DMS153 treated with DMSO at 0.1 percent for 48 hours (cell line): Measurements from ENCODE around the gene MTREX.

Source experiments
- DNase-seq: peaks from one replicate; lab custom pipeline; 2025; ENCODE audit not compliant: unreplicated experiment; lab: John Stamatoyannopoulos, UW

MTREX gene

DNA sequence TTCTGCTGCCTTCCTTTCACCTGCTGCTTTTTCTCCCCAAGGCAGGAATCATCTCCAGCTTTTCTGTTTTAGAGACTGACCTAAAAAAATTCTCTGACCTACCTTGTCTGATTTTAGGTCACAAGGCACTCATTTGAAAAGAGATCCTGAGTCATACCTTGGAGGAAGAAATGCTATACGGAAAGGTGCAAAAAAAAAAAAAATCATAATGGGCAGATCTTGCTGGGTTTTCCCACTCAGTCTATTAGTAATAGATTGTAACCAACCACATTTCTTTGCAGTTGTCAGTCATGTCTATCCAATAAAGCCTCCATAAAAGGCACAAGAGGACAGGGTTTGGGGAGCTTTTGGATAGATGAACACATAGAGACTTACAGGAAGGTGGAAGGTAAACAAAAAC lies 70.0 kb downstream of the MTREX start:
- no peak for DNase-seq

DNA sequence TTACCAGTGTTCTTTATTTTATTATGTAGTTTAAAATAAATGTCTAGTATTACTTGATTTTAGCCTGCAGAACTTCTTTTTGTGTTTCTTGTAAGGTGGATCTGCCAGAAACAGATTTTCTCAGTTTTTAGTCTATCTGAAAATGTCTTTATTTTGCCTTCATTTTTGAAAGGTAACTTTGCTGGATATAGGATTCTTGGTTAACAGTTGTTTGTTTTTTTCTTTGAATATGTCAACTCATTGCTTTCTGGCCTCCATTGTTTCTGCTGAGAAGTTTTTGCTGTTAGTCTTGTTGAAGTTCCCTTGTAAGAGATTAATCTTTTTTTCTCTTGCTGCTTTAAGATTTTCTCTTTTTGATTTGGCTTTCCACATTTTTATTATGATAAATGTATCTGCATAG lies 75.5 kb downstream of the MTREX start:
- DNase-seq, result no peak

DNA sequence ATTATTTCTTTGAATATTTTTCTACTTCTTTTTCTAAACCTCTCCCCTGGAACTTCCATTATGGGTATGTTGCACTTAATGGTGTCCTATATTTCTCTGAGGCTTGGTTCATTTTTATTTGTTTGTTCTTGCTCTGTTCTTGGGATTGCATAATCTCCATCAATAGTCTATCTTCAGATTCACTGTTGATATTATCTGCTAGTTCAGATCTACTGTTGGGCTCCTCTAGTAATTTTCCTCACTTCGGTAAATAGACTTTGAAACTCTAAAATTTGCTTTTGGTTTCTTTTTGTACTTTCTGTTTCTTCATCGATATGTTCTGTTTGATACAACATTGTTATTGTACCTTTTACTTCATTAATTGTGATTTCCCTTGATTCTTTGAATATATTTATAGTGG lies 76.3 kb downstream of the MTREX start:
- no peak for DNase-seq

DNA sequence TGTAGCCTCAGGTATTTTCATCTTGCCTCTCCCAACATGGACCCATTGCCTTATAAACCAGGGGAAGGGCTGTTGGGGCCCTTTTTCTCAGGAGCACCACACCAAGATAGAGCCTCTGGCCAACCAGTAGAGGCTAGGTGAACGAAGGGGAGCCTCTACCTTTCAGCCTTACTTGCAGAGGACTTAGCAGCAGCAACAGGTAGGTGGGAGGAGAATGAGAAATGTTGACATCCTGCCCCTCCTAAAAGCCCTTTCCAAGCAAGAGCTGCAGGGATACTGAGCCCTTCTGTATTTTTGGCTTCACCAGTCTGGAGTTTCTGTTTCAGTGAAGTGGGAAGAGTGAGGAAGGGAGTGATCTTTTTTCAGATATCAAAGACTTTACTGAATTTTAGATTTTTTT lies 77.4 kb downstream of the MTREX start:
- DNase-seq, result no peak

DNA sequence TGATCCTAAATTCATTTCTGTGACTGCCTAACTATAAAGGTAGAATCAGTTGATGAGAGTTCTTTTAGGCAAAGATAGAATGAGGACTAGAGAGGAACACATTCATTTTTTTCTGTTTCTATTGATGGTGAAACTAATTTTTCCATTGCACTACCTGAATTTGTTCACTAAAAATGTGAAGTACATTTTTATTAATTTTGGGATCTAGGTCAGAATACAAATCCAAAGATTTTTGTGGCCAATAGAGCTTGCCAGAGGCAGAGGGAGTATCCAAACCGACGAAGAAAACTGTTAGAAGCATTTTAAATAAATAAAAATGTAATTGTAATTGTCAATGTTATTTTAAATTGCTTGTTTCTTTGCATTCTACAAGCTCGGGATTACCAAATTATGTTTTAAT lies 78.1 kb downstream of the MTREX start:
- no peak for DNase-seq

DNA sequence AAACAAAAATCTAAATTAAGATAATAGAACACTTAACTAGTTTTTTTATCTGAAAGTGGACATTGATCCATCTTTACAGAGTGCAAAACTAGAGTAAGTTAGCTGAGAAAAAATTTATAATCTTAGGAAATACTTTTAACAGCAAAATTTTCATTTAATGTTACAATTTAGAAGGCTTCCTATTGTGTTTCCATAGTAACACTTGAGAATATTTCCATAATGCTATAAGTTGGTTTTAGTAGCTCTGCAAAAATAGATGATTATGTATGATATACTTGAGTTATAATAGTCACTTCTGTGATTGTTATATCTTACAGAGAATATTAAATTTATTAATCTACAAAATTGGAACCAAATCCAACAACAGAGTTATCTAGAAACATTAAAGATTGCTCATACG lies 78.6 kb downstream of the MTREX start:
- DNase-seq, result no peak

DNA sequence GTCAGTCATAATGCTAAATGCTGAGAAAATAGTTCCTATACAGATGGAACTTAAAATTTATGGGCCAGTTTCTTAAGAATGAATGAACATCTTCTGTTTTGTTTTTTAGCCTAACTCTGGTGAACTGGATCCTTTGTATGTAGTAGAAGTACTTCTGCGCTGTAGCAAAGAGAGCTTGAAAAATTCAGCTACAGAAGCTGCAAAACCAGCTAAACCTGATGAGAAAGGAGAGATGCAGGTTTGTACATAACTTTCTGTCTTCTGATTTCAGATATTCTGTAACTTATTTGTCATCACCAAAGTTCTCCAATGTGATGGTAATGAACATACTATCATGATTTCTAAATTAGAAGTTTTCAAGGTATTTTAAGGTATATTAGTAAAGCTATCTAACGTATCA lies 80.1 kb downstream of the MTREX start:
- no peak for DNase-seq

DNA sequence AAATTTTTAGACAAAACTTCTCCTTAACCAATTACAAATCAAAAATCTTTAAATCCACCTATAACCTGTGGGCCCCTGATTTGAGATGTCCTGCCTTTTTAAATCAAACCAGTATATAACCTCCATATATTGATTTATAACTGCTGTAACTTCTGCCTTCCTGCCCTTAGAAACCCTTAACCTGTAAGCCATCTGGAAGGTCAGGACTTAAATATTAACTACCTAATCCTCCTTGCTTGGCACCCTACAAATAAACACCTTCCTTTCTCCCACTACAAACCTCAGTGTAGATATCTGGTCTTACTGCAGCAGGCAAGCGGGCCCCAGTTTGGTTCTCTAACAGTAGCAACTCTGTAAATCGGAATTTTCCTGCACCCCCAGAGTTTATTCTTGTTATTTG lies 83.9 kb downstream of the MTREX start:
- DNase-seq, result no peak

DNA sequence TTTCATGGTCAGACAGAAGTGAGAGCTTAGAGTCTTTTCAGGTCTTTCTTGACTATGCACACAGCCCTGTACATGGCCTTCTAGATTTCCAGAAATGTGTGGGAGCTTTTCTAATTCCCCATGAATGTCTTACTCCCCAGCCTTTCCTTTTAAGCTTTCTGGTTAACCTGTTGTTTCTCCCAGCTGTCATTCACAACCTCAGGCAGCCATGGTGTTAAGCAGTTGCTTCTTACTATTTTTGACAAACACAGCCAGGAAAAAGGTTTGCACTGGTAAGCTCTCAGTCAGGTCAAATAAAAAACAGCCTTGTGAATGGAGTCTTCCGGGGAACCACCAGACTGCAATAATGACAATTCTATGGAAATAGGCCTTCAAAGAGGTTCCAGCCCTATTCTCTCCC lies 84.9 kb downstream of the MTREX start:
- DNase-seq, result no peak

DNA sequence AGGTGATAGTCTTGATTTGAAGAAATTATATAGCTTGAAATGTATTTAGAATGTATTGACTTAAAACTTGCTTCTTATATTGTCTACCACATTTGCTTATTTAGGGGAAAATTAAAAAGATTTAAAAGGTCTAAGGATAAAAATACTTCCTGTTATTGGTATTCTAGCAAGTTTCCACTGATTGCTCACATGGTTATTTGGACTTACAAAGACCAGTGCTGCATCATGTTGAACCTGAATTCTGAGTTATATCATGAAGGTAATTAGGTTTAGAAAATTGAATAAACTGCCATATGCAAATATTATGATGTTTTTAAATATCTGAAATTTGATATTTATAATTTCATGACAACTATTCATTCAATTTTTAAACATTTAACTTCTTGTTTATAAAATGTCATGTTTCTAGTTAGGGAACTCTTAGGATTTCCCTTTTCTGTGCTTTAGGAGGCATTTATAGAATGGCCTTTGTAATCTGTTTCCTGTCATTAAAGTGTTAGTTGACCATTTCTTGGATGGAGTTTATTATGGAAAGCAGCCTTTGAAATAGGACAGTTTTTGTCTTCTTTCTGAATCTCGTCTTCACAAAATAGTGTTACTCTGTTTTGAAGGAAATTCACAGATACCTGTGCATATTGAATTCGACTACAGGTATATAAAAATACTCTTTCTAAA lies 85.8 kb downstream of the MTREX start:
- DNase-seq, result no peak

DNA sequence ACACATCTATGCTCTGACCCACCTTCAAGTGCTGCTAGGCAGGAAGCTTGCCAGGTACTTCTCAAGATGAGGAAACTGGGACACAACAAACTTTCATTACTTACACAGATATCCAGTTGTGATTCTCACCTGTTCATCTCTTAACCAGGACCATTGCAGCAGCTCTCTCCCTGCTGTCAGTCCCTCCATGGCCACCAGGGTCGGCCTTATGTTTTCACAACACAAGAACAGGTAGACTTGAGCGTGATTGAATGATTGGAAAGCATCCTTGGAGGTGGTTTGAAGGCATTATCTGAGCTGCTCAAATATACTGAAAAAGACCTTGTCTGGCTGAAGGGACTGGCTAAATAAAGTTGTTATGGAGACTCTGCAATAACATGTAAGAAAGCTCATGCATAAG lies 94.4 kb downstream of the MTREX start:
- DNase-seq, result no peak

DNA sequence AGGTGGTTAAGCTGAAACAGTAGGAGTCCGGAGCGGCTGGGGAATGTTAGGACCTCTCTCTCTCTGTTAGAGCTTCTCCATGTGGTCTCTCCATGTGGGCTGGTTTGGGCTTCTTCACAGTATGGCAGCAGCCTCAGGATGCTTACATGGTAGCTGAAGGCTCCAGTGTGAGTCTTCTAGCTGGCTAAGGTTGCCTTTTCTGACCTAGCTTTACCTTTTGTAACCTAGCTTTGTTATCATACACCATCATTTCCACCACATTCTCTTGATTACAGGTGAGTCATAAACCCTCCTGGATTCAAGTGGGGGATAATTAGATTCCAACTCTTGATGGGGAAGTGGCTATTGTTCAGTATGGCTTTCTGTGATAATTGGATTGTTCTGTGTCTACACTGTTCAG lies 98.5 kb downstream of the MTREX start:
- peak; percentile 26 for DNase-seq

DNA sequence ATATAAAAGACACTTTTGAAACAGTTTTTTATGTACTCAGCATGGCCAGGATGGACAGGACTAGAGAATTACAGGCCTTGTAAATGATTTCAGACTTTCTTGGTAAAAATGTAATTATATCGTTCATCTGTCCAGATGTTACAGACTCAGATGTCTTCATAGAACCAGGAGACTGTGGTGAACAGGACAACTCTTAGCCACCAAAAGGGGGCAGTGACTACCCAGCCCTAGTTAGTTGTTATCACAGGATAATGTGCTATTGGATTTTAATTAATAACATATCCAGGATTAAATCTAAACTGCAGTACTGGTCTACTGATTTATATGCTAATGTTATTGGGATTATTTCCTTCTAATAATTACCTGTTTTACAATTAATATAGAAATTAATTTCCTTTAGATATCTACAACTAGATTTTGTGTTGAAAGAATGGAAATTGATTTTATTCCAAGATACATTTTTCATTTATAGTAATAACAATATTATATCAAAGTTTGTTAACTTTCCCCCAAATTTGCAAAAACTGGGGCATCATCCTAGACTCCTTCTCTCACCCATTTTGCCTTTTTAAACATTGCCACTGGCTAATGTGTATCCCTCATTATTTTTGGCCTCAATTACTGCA lies 99.4 kb downstream of the MTREX start:
- peak; percentile 4 for DNase-seq

DNA sequence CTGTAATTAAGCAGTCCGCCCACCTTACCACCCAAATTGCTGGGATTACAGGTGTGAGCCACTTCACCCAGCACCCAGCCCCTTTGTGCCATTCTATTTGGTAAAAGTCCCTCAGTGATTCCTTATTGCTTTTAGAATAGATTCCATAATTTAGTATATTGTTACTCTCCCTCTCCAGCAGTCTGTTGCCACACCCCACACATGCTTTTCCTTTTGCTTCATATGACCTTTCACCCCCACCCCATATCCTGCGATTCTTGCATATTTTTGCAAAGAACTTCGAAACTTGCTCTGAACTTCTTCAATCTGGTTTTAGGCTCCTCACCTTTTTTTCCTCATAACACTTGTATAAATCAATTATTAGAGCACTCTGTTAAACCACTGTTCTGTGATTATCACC lies 100.2 kb downstream of the MTREX start:
- no peak for DNase-seq

DNA sequence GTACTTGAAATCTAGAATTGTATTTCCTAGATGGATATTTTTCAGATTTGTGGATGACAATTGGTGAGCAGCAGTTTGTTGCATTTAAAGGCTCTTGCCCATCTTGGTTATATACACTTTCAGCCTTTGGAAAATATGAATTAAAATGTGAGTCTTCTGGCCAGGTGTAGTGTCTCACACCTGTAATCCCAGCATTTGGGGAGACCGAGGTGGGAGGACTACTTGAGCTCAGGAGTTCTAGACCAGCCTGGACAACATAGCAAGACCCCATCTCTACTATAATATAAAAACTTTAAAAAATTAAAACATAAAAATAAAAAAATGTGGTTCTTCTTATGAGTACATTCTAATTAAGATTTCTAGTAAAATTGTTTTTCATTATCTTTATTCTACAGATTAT lies 102.0 kb downstream of the MTREX start:
- DNase-seq, result no peak

DNA sequence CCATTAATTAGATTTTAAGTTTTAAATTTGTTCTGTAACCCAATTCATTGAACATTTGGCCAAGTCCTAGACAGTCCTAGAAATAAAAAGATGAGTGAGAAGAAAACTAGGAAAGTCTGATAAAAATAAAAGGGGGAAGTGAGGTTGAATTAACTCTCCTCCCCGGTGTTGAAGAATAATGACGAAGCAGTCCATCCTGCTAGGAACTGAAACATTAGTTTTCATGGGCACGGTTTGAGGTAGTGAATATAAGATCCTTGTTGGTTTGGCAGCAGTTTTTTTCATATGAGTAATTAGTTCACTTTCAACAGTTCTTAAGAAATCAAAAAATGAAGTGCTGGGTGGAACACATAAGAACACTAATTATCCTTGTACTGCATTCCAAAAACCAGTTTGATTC lies 103.1 kb downstream of the MTREX start:
- DNase-seq, result no peak

DNA sequence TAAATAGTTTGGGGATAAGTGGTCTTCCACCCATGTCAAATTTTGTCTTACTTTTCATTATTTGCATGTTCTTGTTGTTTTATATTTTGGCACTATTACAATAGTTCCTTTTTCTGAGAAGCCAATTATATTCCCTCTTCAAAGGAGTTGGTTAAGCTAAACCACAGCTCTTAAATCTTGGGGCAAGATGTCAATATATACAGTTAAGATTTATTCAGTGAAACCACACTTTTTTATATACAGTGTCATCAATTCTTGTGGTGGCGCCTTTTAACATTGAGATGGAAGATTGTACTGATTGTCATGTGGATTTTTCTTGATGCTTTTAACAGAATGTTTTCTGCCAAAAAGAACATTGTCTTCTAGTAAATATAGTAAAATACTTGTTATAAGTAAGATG lies 104.1 kb downstream of the MTREX start:
- DNase-seq, result no peak

DNA sequence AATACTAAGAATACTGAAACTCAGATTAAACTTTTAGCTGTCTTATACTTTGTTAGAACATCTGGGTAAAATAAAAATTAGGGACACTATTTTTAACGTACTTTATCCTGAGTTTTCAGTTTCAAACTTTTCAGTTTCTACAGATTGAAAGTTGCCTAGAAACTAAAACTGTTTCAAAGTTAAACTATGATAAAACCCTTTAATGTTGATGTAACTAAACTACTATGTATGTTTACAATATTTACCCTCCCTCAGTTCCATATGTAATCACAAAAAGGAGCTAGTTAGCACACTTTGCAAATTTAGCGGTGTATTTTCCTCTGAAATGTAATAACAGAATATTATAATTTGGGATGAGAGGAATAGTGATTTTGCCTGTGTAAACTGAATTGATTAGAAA lies 105.9 kb downstream of the MTREX start:
- no peak for DNase-seq

DNA sequence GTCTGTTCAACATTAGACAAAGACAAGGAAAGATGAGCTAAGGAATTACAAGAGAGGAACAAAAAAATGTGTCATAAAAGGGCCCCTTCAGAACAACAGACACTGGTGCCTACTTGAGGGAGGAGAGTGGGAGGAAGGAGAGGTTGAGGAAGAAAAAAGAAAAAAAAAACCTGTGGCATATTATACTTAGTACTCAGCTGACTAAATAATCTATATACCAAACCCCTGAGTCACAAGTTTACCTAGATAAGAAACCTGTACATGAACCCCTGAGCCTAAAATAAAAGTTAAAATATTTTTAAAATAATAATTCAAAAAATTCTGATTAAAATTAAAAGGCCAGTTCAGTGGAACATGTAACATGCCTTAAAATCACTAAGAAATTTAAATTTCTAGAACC lies 107.3 kb downstream of the MTREX start:
- no peak for DNase-seq

DNA sequence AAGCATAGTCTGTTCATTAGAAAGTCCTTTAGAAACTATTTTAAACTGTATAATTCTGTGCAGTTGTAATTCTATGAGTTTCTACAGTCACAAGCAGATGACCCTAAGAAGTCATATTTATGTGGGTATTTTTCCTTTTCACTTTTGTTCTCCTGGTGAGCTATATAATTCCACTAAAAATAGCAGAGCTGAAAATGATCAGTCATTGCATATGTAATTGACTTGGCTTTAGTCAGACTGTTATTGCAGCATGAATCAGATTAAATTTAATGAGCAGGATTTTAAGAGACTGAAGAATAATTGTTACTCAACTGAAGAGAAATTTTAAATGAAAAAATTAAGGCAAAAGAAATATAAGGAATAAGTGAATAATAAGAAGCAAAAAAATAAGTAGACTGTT lies 108.5 kb downstream of the MTREX start:
- DNase-seq, result no peak

DNA sequence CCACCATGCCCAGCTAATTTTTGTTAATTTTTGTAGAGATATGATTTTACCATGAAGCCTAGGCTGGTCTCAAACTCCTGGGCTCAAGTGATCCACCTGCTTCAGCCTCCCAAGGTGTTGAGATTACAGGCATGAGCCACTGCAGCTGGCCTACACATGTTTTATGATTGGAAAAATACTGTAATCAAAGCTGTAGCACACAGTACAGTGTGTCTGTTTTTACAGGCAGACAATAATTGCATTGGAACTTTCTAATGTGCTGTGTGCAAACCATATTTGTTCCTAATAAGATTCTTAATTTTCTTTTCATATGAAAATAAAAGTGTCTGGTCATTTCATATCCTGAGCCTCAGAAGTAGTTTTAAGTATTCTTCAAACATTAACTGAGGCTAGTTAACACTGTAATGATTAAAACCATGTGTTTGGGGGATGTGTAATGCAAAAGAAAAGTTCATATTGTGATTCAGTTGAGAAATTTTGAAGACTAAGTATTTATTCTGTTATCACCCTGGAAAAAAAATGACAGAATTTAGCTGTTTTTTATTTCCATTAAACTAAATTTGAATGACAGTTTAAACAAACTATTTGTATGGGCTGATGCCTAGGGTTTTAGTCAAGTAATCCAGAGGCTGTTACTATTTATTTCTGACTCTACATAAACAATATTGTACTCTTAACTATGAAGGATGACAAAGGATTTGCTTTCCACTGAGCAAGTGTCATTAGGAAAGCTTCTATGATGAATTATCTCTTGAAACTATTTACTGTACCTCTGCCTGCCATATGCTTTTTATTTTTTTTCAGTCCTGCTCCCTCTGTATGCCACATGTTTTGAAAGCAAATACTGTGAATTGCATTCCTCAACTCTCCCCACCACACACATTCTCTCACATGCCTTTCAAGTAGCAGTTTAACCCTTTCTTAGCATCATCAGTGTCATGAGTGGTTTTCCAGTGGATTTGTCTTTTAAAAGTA lies 111.5 kb downstream of the MTREX start:
- no peak for DNase-seq

DNA sequence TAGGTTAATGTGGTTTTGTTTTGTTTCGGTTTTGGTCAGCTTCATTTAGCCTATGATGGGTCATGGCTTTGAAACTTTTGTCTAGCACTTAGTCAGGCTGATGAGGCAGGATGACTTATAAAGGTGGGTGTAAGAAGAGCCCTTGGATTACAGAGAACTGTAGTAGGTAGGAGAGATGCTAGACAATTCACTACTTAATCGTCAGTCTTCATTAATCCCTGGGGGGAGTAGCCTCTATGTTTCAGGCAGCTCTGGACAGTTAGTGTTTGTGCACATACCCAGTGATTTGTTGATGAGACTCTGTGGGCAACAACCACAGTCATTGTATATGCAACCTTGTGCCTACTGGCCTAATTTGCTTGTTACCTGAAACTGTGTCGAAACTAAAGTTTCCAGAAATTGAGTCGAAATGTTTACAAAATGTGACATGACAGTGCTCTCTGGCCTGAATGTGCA lies 113.3 kb downstream of the MTREX start:
- no peak for DNase-seq
